Measurements from ENCODE around the gene PIEZO2.

PIEZO2 gene

DNA sequence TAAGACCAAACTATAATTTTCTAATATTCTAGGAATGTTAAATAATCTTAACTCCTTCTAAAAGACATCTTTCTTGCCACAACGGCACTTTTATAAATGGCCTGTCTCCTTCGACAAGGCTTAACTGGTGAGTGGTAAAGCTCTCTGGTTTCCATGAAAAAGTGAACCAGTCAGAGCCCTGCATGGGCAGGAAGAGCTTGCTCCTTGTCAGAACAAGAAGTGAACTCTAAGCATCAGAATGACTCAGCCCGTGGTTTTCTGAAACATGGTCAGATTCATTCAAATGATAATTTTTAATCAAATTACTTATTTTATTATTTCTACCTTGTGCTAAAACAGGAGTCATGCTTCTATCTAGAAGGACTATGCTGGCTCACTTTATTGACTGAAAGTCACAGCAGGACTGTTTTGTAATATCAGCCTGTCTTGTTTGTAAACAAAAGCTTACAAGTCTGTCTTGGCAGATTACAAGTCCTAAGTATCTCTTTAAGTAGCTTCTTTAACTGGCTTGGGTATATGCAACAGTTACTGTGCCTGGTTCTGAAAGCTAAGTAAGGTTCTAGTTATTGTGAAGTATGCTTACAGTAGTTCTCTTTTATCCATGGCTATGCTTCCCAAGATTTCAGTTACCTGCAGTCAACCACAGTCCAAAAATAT is 378.2 kb downstream of the PIEZO2 start:
- no peak for DNase-seq

DNA sequence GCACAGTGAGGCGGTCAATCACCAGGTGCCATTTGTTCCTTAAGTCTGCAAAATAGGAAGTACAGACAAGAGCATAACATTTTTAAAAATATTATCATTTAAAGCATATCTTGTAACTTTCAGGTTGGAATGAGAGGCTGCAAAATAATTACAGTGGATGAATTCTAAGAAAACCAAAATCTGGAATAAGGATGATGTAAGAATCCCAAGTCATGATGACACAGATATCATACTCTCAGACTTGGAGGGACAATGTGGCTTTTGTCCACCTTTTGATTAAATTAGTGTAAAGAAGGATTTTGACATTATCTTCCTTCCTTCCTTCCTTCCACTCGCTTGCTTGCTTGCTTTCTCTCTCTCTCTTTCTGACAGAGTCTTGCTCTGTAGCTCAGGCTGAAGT is 379.1 kb downstream of the PIEZO2 start:
- no peak for DNase-seq

GRCh38 chr18:10768221-10768620 is 381.1 kb downstream of the PIEZO2 start:
- DNase-seq: no peak

GRCh38 chr18:10767658-10768057 is 381.7 kb downstream of the PIEZO2 start:
- no peak for DNase-seq

- DNase-seq: no peak
Observed at GRCh38 chr18:10760986-10761385, 388.4 kb downstream of the PIEZO2 start.

GRCh38 chr18:10759241-10759640 is 390.1 kb downstream of the PIEZO2 start:
- no peak for DNase-seq

DNA sequence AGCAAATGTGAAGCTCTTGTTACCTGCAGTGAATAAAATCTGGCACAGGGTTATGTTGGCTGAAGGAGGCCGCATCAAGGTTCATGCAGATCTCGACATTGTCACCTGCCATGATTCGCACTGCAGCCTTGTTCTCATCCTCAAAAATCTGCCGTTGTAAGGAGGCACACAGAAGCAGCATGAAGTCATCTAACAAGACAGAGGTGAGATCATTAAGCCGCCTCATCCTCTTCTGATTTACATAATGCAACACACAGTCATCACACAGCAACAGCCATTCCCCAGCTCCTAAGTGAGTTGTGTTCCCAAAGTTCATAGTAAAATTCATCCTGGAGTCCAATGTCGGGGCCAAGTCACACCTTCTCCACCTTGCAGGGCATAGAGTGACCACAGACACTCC is 391.4 kb downstream of the PIEZO2 start:
- DNase-seq: no peak

- DNase-seq: no peak
Observed at GRCh38 chr18:10757349-10757748, 392.0 kb downstream of the PIEZO2 start.

DNA sequence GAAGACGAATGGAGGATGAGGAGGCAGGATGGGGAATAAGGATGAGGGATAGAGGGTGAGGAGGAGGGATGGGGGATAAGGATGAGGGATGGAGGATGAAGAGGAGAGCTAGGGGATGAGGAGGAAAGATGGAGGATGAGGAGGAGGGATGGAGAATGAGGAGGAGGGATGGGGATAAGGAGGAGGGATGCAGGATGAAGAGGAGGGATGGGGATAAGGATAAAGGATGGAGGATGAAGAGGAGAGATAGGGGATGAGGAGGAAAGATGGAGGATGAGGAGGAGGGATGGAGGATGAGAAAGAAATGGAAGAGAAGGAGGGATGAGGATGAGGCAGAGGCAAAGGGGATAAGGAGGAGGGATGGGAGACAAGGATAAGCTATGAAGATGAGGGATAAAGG is 393.5 kb downstream of the PIEZO2 start:
- no peak for DNase-seq

- no peak for DNase-seq
Observed at GRCh38 chr18:10754128-10754527, 395.2 kb downstream of the PIEZO2 start.

DNA sequence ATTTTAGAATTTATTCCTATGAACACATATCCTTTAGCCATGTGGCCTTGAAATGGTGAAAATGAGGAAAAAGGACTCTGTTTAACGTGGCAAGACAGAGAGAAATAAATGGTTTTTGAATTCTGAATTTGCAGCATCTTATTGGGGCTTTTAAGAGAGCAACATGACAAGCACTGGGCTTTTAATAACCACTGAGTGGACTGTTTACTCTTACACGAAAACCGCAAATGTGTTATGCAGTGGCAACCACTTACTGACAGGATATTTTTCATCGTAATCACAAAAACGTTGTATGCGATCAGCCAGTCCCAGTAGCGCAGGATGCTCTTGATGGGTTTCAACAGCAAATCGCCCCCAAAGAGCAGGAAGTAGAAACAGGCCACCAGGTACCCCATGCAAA is 397.0 kb downstream of the PIEZO2 start:
- DNase-seq: no peak

DNA sequence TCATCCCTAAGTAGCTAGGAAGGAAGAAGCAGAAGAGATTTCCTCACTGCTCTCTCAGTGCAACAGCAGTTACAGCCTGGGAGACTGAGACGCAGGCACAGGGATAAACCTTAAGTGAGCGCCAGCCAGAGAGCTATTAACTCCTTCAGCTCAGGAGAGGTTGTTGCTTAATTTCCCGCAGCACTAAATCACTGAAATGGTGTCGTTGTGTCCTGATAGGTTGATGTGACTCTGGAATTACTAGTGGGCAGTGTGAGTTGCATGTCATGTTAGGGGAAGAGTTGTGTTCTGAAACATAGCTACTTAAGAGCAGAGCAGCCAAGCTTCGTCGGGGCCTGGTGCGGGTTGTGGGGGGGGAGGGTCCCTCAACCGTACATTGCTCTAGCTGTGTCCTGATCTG is 397.7 kb downstream of the PIEZO2 start:
- DNase-seq: no peak

DNA sequence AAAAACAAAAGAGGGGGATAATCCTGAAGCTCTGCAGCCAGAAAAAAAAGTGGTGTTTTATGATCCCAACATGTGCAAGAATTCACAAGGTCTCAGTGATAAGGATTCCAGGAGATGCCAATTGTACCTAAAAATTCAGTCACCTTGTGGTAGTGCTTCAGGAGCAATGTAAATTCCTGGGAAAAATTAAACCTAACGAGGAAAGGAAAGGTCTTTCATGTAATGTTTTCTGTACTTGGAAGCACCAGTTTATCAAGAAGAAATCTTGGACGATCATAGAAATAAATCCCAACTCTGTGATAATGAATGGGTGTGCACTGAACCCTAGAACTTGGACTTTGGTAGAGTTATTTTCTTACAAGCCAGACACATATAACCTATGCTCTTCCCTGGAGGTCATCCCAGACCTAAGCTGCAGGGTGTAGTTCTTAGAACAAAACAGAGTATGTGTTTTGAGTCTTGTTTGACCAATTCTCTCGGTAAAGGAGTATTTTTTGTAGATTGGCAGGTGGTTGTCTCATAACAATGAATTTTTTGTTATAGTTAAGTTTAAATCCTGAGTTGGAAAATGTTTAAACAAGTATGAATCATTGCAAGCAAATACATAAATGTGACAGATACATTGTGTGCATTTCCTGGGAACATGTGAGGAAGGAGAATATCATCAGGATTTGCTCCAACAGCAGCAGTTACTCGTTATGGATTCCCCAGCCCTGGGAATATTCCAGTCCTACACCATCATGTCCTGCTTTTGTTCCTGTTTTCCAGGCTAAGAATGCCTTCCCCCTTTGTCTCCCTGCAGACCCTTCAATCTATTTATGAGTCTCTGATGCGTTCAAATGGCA is 399.0 kb downstream of the PIEZO2 start:
- DNase-seq: no peak

- DNase-seq: no peak
Observed at GRCh38 chr18:10748641-10749040, 400.7 kb downstream of the PIEZO2 start.

GRCh38 chr18:10745971-10746370 is 403.4 kb downstream of the PIEZO2 start:
- DNase-seq: no peak

DNA sequence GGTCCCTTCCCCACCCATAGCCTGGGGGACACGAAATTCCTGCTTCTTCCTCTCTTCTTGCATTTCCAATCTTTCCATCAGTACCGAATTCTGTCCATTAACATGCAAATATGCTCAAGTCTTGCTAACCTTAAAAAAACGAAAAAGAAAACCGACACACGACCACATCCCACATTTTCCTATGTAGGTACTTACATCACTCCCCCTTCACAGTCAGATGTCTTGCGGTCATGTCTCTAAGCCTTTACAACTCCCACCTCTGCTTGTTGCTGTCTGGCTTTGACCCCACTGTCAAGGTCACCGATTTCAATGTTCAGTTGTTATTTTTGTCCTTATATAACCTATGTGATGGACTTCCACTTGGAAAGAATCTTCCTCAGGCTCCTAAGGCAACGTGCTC is 404.1 kb downstream of the PIEZO2 start:
- DNase-seq: no peak

DNA sequence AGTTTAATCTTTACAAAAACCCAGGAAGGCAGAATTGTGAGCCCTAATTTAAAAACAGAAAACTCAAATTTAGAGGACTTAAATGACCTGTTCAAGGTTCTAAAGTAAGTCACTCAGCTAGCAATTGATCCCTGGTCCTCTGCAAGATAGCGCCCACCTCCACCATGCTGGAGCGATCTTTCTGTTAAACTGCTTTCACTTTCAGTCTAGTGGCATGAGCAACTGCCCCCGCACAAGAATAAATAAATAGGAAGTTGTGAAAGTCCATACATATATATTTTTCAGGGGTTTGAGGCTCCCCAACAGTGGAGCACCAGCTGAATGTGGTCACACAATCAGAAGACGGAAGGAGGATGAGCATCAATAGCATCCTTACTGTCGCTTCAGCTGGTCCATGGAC is 405.6 kb downstream of the PIEZO2 start:
- DNase-seq: no peak

DNA sequence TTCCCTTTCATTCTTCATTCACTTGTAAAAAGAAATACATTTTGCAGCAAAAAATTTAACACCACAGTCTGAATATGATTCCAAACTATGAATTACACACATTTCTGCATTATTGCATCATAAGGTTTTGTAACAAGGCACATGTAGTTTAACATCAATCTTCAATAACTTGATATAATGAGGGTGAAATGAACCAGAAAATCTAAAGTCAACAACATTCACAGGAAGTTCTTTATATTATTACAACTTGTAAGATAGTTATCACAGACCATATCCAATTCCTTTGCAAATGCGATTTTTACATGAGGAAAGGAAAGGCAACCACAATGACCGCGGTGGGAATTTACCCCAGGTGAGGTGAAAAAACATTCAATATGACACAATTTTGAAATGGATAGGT is 410.2 kb downstream of the PIEZO2 start:
- DNase-seq: no peak

- no peak for DNase-seq
Observed at GRCh38 chr18:10736984-10737383, 412.4 kb downstream of the PIEZO2 start.

GRCh38 chr18:10732990-10733389 is 416.4 kb downstream of the PIEZO2 start:
- no peak for DNase-seq

- DNase-seq: no peak
Observed at GRCh38 chr18:10727477-10727876, 421.9 kb downstream of the PIEZO2 start.

- no peak for DNase-seq
Observed at GRCh38 chr18:10726198-10727068, 422.9 kb downstream of the PIEZO2 start.

DNA sequence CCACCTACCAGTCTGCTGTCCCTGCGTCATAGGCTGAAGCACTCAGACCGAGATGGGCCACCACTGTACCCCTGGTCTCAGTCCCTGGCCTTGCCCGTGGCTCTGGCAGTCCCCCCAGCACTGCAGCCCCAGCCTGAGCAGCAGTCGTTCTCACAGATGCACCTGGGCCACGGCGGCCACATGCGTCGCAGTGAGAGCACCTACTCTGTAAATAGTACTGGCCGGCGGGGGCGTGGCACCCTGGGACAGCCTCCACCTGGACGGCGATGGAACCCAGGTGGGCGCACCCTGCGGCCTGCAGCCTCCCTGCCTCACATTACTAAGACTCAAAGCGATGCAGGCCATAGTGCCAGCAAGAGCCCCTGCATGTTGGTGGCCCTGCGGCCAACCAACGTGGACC is 424.7 kb downstream of the PIEZO2 start:
- DNase-seq: no peak

- no peak for DNase-seq
Observed at GRCh38 chr18:10723496-10723895, 425.9 kb downstream of the PIEZO2 start.

All from NCI-H1417 treated with DMSO at 0.1 percent for 48 hours (cell line).